Measurements from ENCODE around the gene MAGEC3. TPM values are rescaled to one million over a fixed set of nuclear protein-coding genes. Genes with fewer than 3 reads are reported as not detected.

MAGEC3 gene
- total RNA-seq = not detected

- WGBS = 87% methylated on average over 2 of the region's 2 CpGs
- no peak within 1 kb of the TSS for H3K27ac ChIP-seq
- no peaks in the 10 kb centered on the region for H3K36me3 ChIP-seq
- H3K9me3 ChIP-seq = no peaks in the 10 kb centered on the region
- TF ChIP-seq, protein P1, sequence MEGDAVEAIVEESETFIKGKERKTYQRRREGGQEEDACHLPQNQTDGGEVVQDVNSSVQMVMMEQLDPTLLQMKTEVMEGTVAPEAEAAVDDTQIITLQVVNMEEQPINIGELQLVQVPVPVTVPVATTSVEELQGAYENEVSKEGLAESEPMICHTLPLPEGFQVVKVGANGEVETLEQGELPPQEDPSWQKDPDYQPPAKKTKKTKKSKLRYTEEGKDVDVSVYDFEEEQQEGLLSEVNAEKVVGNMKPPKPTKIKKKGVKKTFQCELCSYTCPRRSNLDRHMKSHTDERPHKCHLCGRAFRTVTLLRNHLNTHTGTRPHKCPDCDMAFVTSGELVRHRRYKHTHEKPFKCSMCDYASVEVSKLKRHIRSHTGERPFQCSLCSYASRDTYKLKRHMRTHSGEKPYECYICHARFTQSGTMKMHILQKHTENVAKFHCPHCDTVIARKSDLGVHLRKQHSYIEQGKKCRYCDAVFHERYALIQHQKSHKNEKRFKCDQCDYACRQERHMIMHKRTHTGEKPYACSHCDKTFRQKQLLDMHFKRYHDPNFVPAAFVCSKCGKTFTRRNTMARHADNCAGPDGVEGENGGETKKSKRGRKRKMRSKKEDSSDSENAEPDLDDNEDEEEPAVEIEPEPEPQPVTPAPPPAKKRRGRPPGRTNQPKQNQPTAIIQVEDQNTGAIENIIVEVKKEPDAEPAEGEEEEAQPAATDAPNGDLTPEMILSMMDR (IDR thresholded peaks at IDR 0.05) = no peak
- TF ChIP-seq POLR2AphosphoS5 (IDR thresholded peaks at IDR 0.05) (no peak), EP300 (IDR thresholded peaks at IDR 0.05) (no peak), POLR2A (IDR thresholded peaks at IDR 0.05) (no peak)
- H3K4me3 ChIP-seq = no peak within 1 kb of the TSS
- no peak for DNase-seq (ENCODE audit: low spot score in 2 of 2)
- H3K27me3 ChIP-seq = no peaks in the 10 kb centered on the region
- no peaks in the 10 kb centered on the region for H3K4me1 ChIP-seq
Observed at GRCh38 chrX:141838016-141838415, at the start of gene MAGEC3. Gene MAGEC3, plus strand, starts transcription at chrX:141838316. Its CDS starts 0 bp downstream, at chrX:141838316.

- Histone ChIP-seq H3K27ac (no peak overlapping the region), H3K36me3 (no peaks in the 10 kb centered on the region), H3K27me3 (no peaks in the 10 kb centered on the region), H3K4me1 (no peaks in the 10 kb centered on the region), H3K4me3 (no peak overlapping the region), H3K9me3 (no peaks in the 10 kb centered on the region)
- 80% methylated on average over 2 of the region's 2 CpGs for WGBS
- no peak for DNase-seq (ENCODE audit: low spot score in 2 of 2)
- TF ChIP-seq EP300 (IDR thresholded peaks at IDR 0.05) (no peak), POLR2A (IDR thresholded peaks at IDR 0.05) (no peak), POLR2AphosphoS5 (IDR thresholded peaks at IDR 0.05) (no peak)
- TF ChIP-seq, protein P1 (IDR thresholded peaks at IDR 0.05) = no peak
Observed at GRCh38 chrX:141791856-141792255, 46.3 kb upstream of the MAGEC3 start.

DNA sequence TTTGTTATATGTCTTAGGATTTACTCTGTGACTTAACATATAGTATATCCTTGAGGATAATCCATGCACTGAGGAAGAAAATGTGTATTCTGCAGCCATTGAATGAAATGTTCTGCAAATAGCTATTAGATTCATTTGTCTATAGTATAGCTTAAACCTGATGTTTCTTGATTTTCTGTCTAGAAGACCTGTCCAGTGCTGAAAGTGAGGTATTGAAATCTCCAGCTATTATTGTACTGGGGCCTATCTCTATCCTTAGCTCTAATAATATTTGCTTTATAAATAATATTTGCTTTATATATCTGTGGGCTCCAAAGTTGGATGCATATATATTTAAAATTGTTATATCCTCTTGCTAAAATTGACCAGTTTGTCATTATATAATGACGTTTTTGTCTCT, 26.7 kb upstream of the MAGEC3 start:
- H3K36me3 ChIP-seq = no peaks in the 10 kb centered on the region
- no peak for DNase-seq (ENCODE audit: low spot score in 2 of 2)
- WGBS = 42% methylated on average over 1 of the region's 1 CpG
- no peak overlapping the region for H3K27ac ChIP-seq
- no peak overlapping the region for H3K4me3 ChIP-seq
- no peaks in the 10 kb centered on the region for H3K4me1 ChIP-seq
- TF ChIP-seq, protein P1 (IDR thresholded peaks at IDR 0.05) = no peak
- TF ChIP-seq POLR2AphosphoS5 (IDR thresholded peaks at IDR 0.05) (no peak), POLR2A (IDR thresholded peaks at IDR 0.05) (no peak), EP300 (IDR thresholded peaks at IDR 0.05) (no peak)
- no peaks in the 10 kb centered on the region for H3K27me3 ChIP-seq
- H3K9me3 ChIP-seq = no peaks in the 10 kb centered on the region

DNA sequence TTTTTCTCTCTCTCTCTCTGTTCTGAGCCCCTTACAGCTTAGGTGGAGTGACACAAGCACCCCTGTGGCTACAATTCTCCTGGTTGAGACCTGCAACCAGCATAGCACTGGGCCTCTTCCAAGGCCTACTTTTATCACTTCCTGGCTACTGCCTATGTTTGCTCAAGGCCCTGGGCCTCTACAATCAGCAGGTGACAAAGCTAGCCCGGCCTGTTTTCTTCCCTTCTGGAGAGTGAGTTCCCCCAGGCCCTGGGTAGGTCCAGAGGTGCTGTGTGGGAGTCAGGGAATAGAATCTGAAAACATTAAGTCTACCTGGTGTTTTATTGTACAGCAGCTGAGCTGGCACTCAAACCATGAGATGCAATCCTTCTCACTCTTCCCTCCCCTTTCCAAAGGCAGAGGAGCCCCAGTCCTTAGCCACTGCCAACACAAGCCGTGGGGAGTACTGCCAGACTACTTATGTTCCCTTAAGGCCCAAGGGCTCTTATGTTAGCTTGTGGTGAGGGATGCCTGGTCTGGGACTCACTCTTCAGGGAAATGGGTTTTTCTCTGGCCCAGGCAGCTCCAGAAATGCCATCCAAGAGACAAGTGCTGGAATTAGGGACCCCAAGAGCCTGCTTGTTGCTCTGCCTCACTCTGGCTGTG, 23.8 kb upstream of the MAGEC3 start:
- H3K27me3 ChIP-seq = no peaks in the 10 kb centered on the region
- no peaks in the 10 kb centered on the region for H3K36me3 ChIP-seq
- no peak overlapping the region for H3K4me3 ChIP-seq
- no peaks in the 10 kb centered on the region for H3K4me1 ChIP-seq
- 36% methylated on average over 2 of the region's 2 CpGs for WGBS
- H3K9me3 ChIP-seq = no peaks in the 10 kb centered on the region
- DNase-seq (ENCODE audit: low spot score in 2 of 2) = no peak
- no peak for TF ChIP-seq POLR2AphosphoS5 (IDR thresholded peaks at IDR 0.05)
- TF ChIP-seq EP300 (IDR thresholded peaks at IDR 0.05) = no peak
- TF ChIP-seq POLR2A (IDR thresholded peaks at IDR 0.05) = no peak
- TF ChIP-seq, protein P1 (IDR thresholded peaks at IDR 0.05) = no peak
- H3K27ac ChIP-seq = no peak overlapping the region

- Histone ChIP-seq H3K4me1 (no peaks in the 10 kb centered on the region), H3K27ac (no peak overlapping the region), H3K4me3 (no peak overlapping the region), H3K27me3 (no peaks in the 10 kb centered on the region), H3K9me3 (no peaks in the 10 kb centered on the region), H3K36me3 (no peaks in the 10 kb centered on the region)
- no peak for DNase-seq (ENCODE audit: low spot score in 2 of 2)
- WGBS = 86% methylated on average over 6 of the region's 6 CpGs
- no peak for TF ChIP-seq POLR2A (IDR thresholded peaks at IDR 0.05)
- TF ChIP-seq, protein P1 (IDR thresholded peaks at IDR 0.05) = no peak
- TF ChIP-seq EP300 (IDR thresholded peaks at IDR 0.05) = no peak
- TF ChIP-seq POLR2AphosphoS5 (IDR thresholded peaks at IDR 0.05) = no peak
Observed at GRCh38 chrX:141815904-141816303, 22.2 kb upstream of the MAGEC3 start.
